Mammary epithelial cell (primary cell): Measurements from ENCODE around the gene MEF2C.

ENCODE experiments used
- EZH2 ChIP-seq: IDR thresholded peaks from 2 replicates; pipeline ENCODE4 v1.6.1; 2012; ENCODE audit warnings: low read length, inconsistent platforms, borderline replicate concordance
- TF ChIP-seq, protein P1 (sequence below), 2 donors: IDR thresholded peaks in 1 of 2; conservative IDR thresholded peaks in 1 of 2; 2 replicates each; pipeline ENCODE4 v1.5.1; 2011 to 2012; ENCODE audit warnings: inconsistent platforms in 2 of 2, low read length in 2 of 2, mild to moderate bottlenecking in 2 of 2, control low read depth in 1 of 2, low read depth in 1 of 2; ENCODE audit not compliant: insufficient read depth in 1 of 2; ENCODE audit errors: extremely low read depth in 1 of 2

DNA sequence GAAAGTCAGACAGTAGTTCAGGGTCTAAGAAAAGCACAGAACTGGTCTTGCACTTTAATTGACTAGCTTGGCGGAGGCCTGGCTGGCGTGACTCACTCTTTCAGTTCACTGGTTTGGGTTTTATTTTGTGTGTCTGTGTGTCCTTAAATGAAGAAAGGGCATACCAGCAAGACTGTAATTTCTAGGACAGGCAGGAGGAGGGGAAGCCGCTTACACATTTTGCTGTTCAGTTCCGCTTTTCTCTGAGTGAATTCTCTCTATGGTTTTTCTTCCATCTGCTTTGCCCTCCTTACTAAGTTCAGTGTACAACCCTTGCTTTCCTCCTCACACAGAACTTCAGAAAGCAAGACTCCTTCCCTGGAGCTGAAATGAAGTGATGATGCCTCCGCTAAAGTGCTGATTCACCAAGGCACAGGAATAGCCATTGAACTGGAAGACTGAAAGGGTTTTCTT lies 150.8 kb downstream of the MEF2C start:
- TF ChIP-seq, protein P1, sequence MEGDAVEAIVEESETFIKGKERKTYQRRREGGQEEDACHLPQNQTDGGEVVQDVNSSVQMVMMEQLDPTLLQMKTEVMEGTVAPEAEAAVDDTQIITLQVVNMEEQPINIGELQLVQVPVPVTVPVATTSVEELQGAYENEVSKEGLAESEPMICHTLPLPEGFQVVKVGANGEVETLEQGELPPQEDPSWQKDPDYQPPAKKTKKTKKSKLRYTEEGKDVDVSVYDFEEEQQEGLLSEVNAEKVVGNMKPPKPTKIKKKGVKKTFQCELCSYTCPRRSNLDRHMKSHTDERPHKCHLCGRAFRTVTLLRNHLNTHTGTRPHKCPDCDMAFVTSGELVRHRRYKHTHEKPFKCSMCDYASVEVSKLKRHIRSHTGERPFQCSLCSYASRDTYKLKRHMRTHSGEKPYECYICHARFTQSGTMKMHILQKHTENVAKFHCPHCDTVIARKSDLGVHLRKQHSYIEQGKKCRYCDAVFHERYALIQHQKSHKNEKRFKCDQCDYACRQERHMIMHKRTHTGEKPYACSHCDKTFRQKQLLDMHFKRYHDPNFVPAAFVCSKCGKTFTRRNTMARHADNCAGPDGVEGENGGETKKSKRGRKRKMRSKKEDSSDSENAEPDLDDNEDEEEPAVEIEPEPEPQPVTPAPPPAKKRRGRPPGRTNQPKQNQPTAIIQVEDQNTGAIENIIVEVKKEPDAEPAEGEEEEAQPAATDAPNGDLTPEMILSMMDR (conservative IDR thresholded peaks at IDR 0.05 in 1 of 2, IDR thresholded peaks at IDR 0.05 in 1 of 2; ENCODE audit: extremely low read depth in 1 of 2, insufficient read depth in 1 of 2, low read depth in 1 of 2, low read length in 2 of 2) = no peak
- TF ChIP-seq EZH2 = no peak
